PC-9 (cell line): ENCODE results near the gene RIC3.

Experiments used
- CTCF ChIP-seq: fragments of 200-600 bp; sonication (generic); conservative IDR thresholded peaks from 2 replicates; pipeline ENCODE4 v1.6.1; 2017; ENCODE audit warnings: mixed run types, antibody characterized with exemption, mild to moderate bottlenecking, moderate library complexity
- EZH2 ChIP-seq: fragments of 200-600 bp; sonication (generic); IDR thresholded peaks from 2 replicates; pipeline ENCODE4 v1.8.0; 2017; ENCODE audit warnings: antibody characterized with exemption, low read depth

- TF ChIP-seq CTCF (no peak), EZH2 (no peak)
Observed at GRCh38 chr11:8106679-8107078, 62.1 kb downstream of the RIC3 start.
